MCF 10A (cell line): ENCODE results near the gene CCDC57. TPM values are rescaled to one million over a fixed set of nuclear protein-coding genes. Genes with fewer than 3 reads are reported as not detected.

Source experiments
- BruUV-seq: library from RNA; stranded (reverse); fragments of 400-500 nt; replicated peaks from 2 replicates; lab custom pipeline; 2021; lab: Mats Ljungman, UMichigan
- CTCF ChIA-PET: fragments of 300-600 bp; sonication (Branson Sonifier 250); formaldehyde crosslinking; extraction: SDS; loops from one replicate; lab custom pipeline; 2021; ENCODE audit warnings: antibody characterized with exemption, inconsistent platforms; lab: Yijun Ruan, JAX
- POLR2A ChIA-PET: fragments of 300-600, 350-650 bp; sonication (Branson Sonifier 250); formaldehyde crosslinking; extraction: SDS; loops from one replicate; lab custom pipeline; 2020; ENCODE audit warnings: antibody characterized with exemption, inconsistent platforms; lab: Yijun Ruan, JAX
- DNase-seq: peaks from one replicate; pipeline ENCODE4 v3.0.0-alpha.2; 2018; ENCODE audit not compliant: unreplicated experiment
- H3K27ac Mint-ChIP-seq: one replicate; pipeline ENCODE4 v1.8.0; 2022; ENCODE audit warnings: mild to moderate bottlenecking, low read depth, mixed read lengths; ENCODE audit not compliant: unreplicated experiment
- H3K27me3 Mint-ChIP-seq: one replicate; pipeline ENCODE4 v1.8.0; 2022; ENCODE audit warnings: mixed read lengths; ENCODE audit not compliant: insufficient read depth, unreplicated experiment
- H3K36me3 Mint-ChIP-seq: one replicate; pipeline ENCODE4 v1.8.0; 2022; ENCODE audit warnings: mild to moderate bottlenecking, moderate library complexity, mixed read lengths; ENCODE audit not compliant: insufficient read depth, unreplicated experiment
- H3K4me1 Mint-ChIP-seq: one replicate; pipeline ENCODE4 v1.8.0; 2022; ENCODE audit warnings: mixed read lengths; ENCODE audit not compliant: insufficient read depth, unreplicated experiment
- H3K4me3 Mint-ChIP-seq: one replicate; pipeline ENCODE4 v1.8.0; 2022; ENCODE audit warnings: mild to moderate bottlenecking, moderate library complexity, mixed read lengths; ENCODE audit not compliant: unreplicated experiment
- H3K9me3 Mint-ChIP-seq: one replicate; pipeline ENCODE4 v1.8.0; 2022; ENCODE audit warnings: mixed read lengths; ENCODE audit not compliant: unreplicated experiment
- intact Hi-C: fragments of 100-400 bp; cut with micrococcal nuclease; formaldehyde crosslinking; loops from 2 replicates; pipeline ENCODE4 v1.14.1; 2022
- total RNA-seq: library from RNA; stranded (reverse); gene quantifications from 2 replicates; pipeline ENCODE4 v1.2.3, GENCODE V29; 2022
- TF ChIP-seq, protein P1 (sequence below): fragments of 200-600 bp; IDR thresholded peaks from one replicate; pipeline ENCODE4 v1.8.0; 2022; ENCODE audit warnings: antibody characterized with exemption, mild to moderate bottlenecking; ENCODE audit not compliant: unreplicated experiment

CCDC57 gene
- total RNA-seq, 1 experiment from 2014 or later = 86.8 TPM

DNA sequence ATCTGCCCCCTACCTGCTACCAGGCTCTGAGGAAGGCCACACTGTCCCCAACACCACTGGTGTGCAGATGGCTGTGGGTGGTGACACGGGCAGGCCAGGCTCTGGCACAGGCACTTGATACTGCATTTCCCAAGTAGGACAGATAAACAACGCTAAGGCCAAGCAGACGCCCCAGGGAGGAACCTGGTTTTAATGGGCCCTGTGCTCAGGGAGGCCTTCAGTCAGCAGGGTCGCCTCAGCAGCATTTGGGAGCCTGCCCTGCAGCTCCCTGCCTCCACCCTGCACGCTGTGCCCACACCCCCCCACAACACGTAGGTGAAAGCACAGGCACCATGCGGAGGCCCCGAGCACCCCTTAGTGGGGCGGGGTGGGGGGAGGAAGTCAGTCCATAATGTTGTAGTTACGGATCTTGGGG, 111.3 kb downstream of the CCDC57 start:
- TF ChIP-seq, protein P1, sequence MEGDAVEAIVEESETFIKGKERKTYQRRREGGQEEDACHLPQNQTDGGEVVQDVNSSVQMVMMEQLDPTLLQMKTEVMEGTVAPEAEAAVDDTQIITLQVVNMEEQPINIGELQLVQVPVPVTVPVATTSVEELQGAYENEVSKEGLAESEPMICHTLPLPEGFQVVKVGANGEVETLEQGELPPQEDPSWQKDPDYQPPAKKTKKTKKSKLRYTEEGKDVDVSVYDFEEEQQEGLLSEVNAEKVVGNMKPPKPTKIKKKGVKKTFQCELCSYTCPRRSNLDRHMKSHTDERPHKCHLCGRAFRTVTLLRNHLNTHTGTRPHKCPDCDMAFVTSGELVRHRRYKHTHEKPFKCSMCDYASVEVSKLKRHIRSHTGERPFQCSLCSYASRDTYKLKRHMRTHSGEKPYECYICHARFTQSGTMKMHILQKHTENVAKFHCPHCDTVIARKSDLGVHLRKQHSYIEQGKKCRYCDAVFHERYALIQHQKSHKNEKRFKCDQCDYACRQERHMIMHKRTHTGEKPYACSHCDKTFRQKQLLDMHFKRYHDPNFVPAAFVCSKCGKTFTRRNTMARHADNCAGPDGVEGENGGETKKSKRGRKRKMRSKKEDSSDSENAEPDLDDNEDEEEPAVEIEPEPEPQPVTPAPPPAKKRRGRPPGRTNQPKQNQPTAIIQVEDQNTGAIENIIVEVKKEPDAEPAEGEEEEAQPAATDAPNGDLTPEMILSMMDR = no peak
- no TSS peak for BruUV-seq
- peaks cover 12% of the 10 kb centered on the region for H3K4me1 Mint-ChIP-seq
- no peaks in the 10 kb centered on the region for H3K27me3 Mint-ChIP-seq
- no peak for DNase-seq
- ChIA-PET POLR2A (no interaction called here), CTCF (no interaction called here)
- no peak overlapping the region for H3K27ac Mint-ChIP-seq
- H3K4me3 Mint-ChIP-seq = no peak overlapping the region
- peaks cover 28% of the 10 kb centered on the region for H3K36me3 Mint-ChIP-seq
- intact Hi-C loops = no loop called here
- H3K9me3 Mint-ChIP-seq = no peaks in the 10 kb centered on the region

GRCh38 chr17:82100502-82101298, 111.9 kb downstream of the CCDC57 start:
- TF ChIP-seq, protein P1 = no peak
- ChIA-PET CTCF (no interaction called here), POLR2A (interaction anchor here (0.9 to 2.9 kb wide), 2 partner anchors 9 to 34 kb away, joined by 3 to 19 read pairs; no protein-coding TSS in a partner anchor)
- DNase-seq = no peak
- Mint-ChIP-seq H3K4me1 (peaks cover 6% of the 10 kb centered on the region), H3K36me3 (peaks cover 28% of the 10 kb centered on the region), H3K27me3 (no peaks in the 10 kb centered on the region), H3K9me3 (no peaks in the 10 kb centered on the region), H3K4me3 (no peak overlapping the region), H3K27ac (no peak overlapping the region)
- intact Hi-C loops = no loop called here
- BruUV-seq = no TSS peak

GRCh38 chr17:82098939-82099763, 113.5 kb downstream of the CCDC57 start:
- Mint-ChIP-seq H3K4me1 (peaks cover 3% of the 10 kb centered on the region), H3K4me3 (peak overlapping the region; percentile 61), H3K36me3 (peaks cover 37% of the 10 kb centered on the region), H3K27me3 (no peaks in the 10 kb centered on the region), H3K9me3 (no peaks in the 10 kb centered on the region), H3K27ac (peak overlapping the region; percentile 66)
- TSS peak; percentile 60 for BruUV-seq
- no peak for DNase-seq
- ChIA-PET POLR2A (interaction anchor here (0.6 to 2.9 kb wide), 33 partner anchors 7 to 271 kb away, joined by 3 to 39 read pairs (median 4); partner anchors contain the start of genes CENPX, DUS1L, LRRC45 and MAFG), CTCF (no interaction called here)
- TF ChIP-seq, protein P1 = no peak
- intact Hi-C loops = loop anchor here (10.0 kb wide), 1 partner anchor 64 kb away; the partner anchor contains the start of genes DCXR and RAC3
